Hepatocyte (in vitro differentiated cells): Measurements from ENCODE around the gene QRSL1. TPM values are rescaled to one million over a fixed set of nuclear protein-coding genes. Genes with fewer than 3 reads are reported as not detected.
"Not testable (repeated sequence)": the region's sequence is repeated elsewhere in the genome, so short reads cannot be mapped to it uniquely, and the experiment has no call there.

ENCODE experiments used
- DNase-seq: peaks from one replicate; pipeline ENCODE4 v3.0.0-alpha.2; 2016; ENCODE audit warnings: low spot score
- H2AFZ ChIP-seq: fragments of 200-600 bp; sonication (generic); 2 replicates; pipeline ENCODE4 v1.6.0; 2016; ENCODE audit warnings: antibody characterized with exemption, mild to moderate bottlenecking
- H3K27ac ChIP-seq: fragments of 200-600 bp; sonication (generic); 2 replicates; pipeline ENCODE4 v1.5.1; 2016; ENCODE audit warnings: mild to moderate bottlenecking
- H3K27me3 ChIP-seq: fragments of 200-600 bp; sonication (generic); 2 replicates; pipeline ENCODE4 v1.6.1; 2016
- H3K36me3 ChIP-seq: fragments of 200-600 bp; sonication (generic); replicated peaks from 2 replicates; pipeline ENCODE4 v1.5.1; 2016; ENCODE audit warnings: low read depth; ENCODE audit not compliant: insufficient read depth
- H3K4me1 ChIP-seq: fragments of 200-600 bp; sonication (generic); 2 replicates; pipeline ENCODE4 v1.5.1; 2016; ENCODE audit warnings: mild to moderate bottlenecking, moderate library complexity; ENCODE audit not compliant: insufficient read depth
- H3K4me2 ChIP-seq: fragments of 200-600 bp; sonication (generic); 2 replicates; pipeline ENCODE4 v1.6.0; 2016
- H3K4me3 ChIP-seq: fragments of 200-600 bp; sonication (generic); 2 replicates; pipeline ENCODE4 v1.5.1; 2016; ENCODE audit warnings: mild to moderate bottlenecking
- H3K79me2 ChIP-seq: fragments of 200-600 bp; sonication (generic); 2 replicates; pipeline ENCODE4 v1.6.0; 2017; ENCODE audit warnings: mild to moderate bottlenecking
- H3K9me2 ChIP-seq: fragments of 200-600 bp; sonication (generic); replicated peaks from 2 replicates; pipeline ENCODE4 v1.6.0; 2017; ENCODE audit warnings: mild to moderate bottlenecking; ENCODE audit not compliant: insufficient read depth
- H3K9me3 ChIP-seq: fragments of 200-600 bp; sonication (generic); 2 replicates; pipeline ENCODE4 v1.5.1; 2016; ENCODE audit warnings: low read depth, mild to moderate bottlenecking
- H4K20me1 ChIP-seq: fragments of 200-600 bp; sonication (generic); 2 replicates; pipeline ENCODE4 v1.6.0; 2016; ENCODE audit warnings: mild to moderate bottlenecking; ENCODE audit not compliant: insufficient read depth, poor library complexity, severe bottlenecking
- CTCF ChIP-seq: fragments of 200-600 bp; sonication (generic); IDR thresholded peaks from 2 replicates; pipeline ENCODE4 v1.5.1; 2016; ENCODE audit warnings: antibody characterized with exemption, mild to moderate bottlenecking; ENCODE audit not compliant: poor library complexity
- EZH2 ChIP-seq: fragments of 200-600 bp; sonication (generic); IDR thresholded peaks from 2 replicates; pipeline ENCODE4 v1.6.1; 2016; ENCODE audit warnings: antibody characterized with exemption, mild to moderate bottlenecking, borderline replicate concordance
- EZH2phosphoT487 ChIP-seq: fragments of 200-600 bp; sonication (generic); IDR thresholded peaks from one replicate; pipeline ENCODE4 v1.6.1; 2018; ENCODE audit warnings: antibody characterized with exemption, mild to moderate bottlenecking, low read depth, moderate library complexity; ENCODE audit not compliant: unreplicated experiment, severe bottlenecking
- WGBS: methylation state at CpG from one replicate; pipeline ENCODE4 v1.1.6; 2016; ENCODE audit warnings: low lambda C conversion rate; ENCODE audit errors: missing lambda C conversion rate; 5-methylcytosine and 5-hydroxymethylcytosine counted together
- polyA plus RNA-seq: library from polyadenylated mRNA; unstranded; fragments of >200 nt; fragmentation: Nextera tagmentation; extraction: Ambion mirVana; gene quantifications from 2 replicates; pipeline ENCODE4 v1.2.1, GENCODE V29; 2016
- total RNA-seq: library from RNA; depleted of rRNA; stranded (reverse); fragments of >200 nt; gene quantifications from 2 replicates; pipeline ENCODE4 v1.2.3, GENCODE V29; 2014

The QRSL1 gene, protein sequence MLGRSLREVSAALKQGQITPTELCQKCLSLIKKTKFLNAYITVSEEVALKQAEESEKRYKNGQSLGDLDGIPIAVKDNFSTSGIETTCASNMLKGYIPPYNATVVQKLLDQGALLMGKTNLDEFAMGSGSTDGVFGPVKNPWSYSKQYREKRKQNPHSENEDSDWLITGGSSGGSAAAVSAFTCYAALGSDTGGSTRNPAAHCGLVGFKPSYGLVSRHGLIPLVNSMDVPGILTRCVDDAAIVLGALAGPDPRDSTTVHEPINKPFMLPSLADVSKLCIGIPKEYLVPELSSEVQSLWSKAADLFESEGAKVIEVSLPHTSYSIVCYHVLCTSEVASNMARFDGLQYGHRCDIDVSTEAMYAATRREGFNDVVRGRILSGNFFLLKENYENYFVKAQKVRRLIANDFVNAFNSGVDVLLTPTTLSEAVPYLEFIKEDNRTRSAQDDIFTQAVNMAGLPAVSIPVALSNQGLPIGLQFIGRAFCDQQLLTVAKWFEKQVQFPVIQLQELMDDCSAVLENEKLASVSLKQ
- 13.6 and 16.1 TPM in 2 replicates for total RNA-seq
- 9.9 and 11.4 TPM in 2 replicates for polyA plus RNA-seq

DNA sequence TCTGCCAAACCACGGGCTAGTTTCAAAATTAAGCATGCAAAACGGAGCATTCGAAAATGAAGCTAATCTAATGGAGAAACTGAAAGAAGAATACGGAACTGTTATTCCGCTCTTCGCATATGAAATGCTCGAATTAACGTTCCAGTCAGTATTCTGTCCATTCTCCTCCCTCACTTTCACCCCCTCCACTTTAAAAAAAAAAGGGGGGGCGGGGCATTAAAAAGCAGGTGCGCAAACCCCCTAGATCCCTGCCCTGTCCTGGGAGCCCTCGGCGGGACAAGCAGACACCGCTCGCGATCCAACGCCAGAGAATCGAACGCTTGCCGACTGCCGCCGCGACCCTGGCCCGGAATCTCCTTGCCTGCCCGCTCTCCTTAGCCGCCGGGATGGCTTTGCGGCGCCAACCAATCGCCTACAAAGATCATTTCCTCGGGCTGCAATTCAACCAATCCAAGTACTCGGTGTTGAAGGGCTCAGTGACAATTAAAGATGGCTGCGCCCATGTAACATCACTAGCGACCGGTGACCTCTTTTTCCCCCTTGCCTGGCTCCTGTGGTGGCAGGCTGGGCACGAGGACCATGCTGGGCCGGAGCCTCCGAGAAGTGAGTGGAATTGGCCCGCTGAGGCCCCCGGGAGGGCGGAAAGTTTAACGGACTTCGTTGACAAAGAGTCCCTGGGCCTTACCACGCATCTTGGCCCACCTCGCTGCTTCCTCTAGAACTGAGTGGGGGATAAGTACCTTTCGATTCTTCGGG is at the start of gene QRSL1, which contains the start of gene RTN4IP1:
TSS of gene QRSL1 (plus strand) at position 476 of the 756 bp plus-strand sequence. CDS start at position 580, 104 bp downstream.
TSS of gene RTN4IP1 (minus strand) at position 396 of the 756 bp plus-strand sequence. CDS start 477 bp downstream, outside the sequence.
- Histone ChIP-seq H3K27ac (peak within 1 kb of the TSS; percentile 91), H2AFZ (peak within 1 kb of the TSS; percentile 86), H3K36me3 (no peaks in the 10 kb centered on the region), H3K27me3 (no peaks in the 10 kb centered on the region), H4K20me1 (no peaks in the 10 kb centered on the region), H3K4me3 (peak within 1 kb of the TSS; percentile 66), H3K9me2 (no peaks in the 10 kb centered on the region), H3K79me2 (peaks cover 46% of the 10 kb centered on the region), H3K4me1 (peaks cover 4% of the 10 kb centered on the region), H3K4me2 (peak within 1 kb of the TSS; percentile 88), H3K9me3 (no peaks in the 10 kb centered on the region)
- WGBS = 1% methylated on average over 46 of the region's 46 CpGs
- DNase-seq = peak; percentile 93
- TF ChIP-seq EZH2phosphoT487 = no peak
- TF ChIP-seq EZH2 = no peak

- Histone ChIP-seq H3K79me2 (no peaks in the 10 kb centered on the region), H4K20me1 (no peaks in the 10 kb centered on the region)
- 92% methylated on average over 1 of the region's 1 CpG for WGBS
Observed at GRCh38 chr6:106581468-106581867, 47.9 kb upstream of the QRSL1 start.

GRCh38 chr6:106586815-106587415 is 42.5 kb upstream of the QRSL1 start:
- H3K27me3 ChIP-seq = no peaks in the 10 kb centered on the region
- no peak overlapping the region for H3K27ac ChIP-seq
- H3K79me2 ChIP-seq = no peaks in the 10 kb centered on the region
- no peak overlapping the region for H2AFZ ChIP-seq
- H3K36me3 ChIP-seq = no peaks in the 10 kb centered on the region
- no peaks in the 10 kb centered on the region for H3K9me3 ChIP-seq
- no peak for TF ChIP-seq CTCF
- no peak for TF ChIP-seq EZH2
- no peak for TF ChIP-seq EZH2phosphoT487
- no peaks in the 10 kb centered on the region for H3K4me1 ChIP-seq
- no peak overlapping the region for H3K4me2 ChIP-seq
- H3K4me3 ChIP-seq = no peak overlapping the region
- WGBS = 93% methylated on average over 4 of the region's 4 CpGs
- no peak for DNase-seq
- H3K9me2 ChIP-seq = no peaks in the 10 kb centered on the region
- H4K20me1 ChIP-seq = no peaks in the 10 kb centered on the region

More at GRCh38 chr6:106581468-106581867, 47.9 kb upstream of the QRSL1 start:
- H3K36me3 ChIP-seq = no peaks in the 10 kb centered on the region
- H3K4me1 ChIP-seq = no peaks in the 10 kb centered on the region
- TF ChIP-seq EZH2 (no peak), EZH2phosphoT487 (no peak)
- H3K27me3 ChIP-seq = no peaks in the 10 kb centered on the region
- no peak for DNase-seq
- no peak overlapping the region for H3K27ac ChIP-seq
- no peaks in the 10 kb centered on the region for H3K9me3 ChIP-seq
- H3K4me2 ChIP-seq = no peak overlapping the region
- H3K4me3 ChIP-seq = no peak overlapping the region
- no peak overlapping the region for H2AFZ ChIP-seq
- H3K9me2 ChIP-seq = no peaks in the 10 kb centered on the region

- not testable (repeated sequence) for H3K9me3 ChIP-seq, H3K27ac ChIP-seq, H3K4me1 ChIP-seq, H3K4me2 ChIP-seq, H4K20me1 ChIP-seq, H3K79me2 ChIP-seq, H3K4me3 ChIP-seq, DNase-seq, H2AFZ ChIP-seq, H3K27me3 ChIP-seq, H3K9me2 ChIP-seq, H3K36me3 ChIP-seq
- 75% methylated on average over 4 of the region's 5 CpGs for WGBS
Observed at GRCh38 chr6:106588937-106589336, 40.4 kb upstream of the QRSL1 start.
